HG02588 (cell line): Measurements from ENCODE around the gene ACP7.
"Not testable (repeated sequence)": the region's sequence is repeated elsewhere in the genome, so short reads cannot be mapped to it uniquely, and the experiment has no call there.

Experiments used
- ATAC-seq: cut with Tn5 transposase; IDR thresholded peaks from one replicate; pipeline ENCODE4 v1.9.1; 2021; ENCODE audit warnings: mild to moderate bottlenecking, moderate library complexity; ENCODE audit not compliant: unreplicated experiment

ACP7 gene

DNA sequence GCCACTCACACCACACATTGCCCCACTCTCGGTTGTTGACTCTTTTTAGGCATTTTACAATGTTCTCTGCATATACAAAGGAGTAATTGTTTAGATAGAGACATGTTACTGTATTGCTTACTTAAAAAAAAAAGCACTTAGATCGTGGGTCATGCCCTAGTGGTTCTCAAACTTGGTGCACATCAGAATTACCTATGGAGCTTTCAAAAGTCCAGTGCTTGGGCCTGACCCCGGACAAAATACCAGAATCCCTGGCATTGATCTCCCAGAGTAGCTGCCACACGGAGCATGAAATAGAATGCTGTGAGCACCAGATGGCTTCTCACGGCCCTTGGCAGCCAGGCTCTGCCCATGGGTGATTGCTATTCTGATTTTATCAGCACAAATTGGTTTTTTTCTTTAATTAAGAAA lies 20.0 kb downstream of the ACP7 start:
- no peak for ATAC-seq

- no peak for ATAC-seq
Observed at GRCh38 chr19:39106194-39106593, 22.0 kb downstream of the ACP7 start.

GRCh38 chr19:39109641-39110040 lies 25.5 kb downstream of the ACP7 start:
- no peak for ATAC-seq

- ATAC-seq, result no peak
Observed at GRCh38 chr19:39110263-39110967, 26.2 kb downstream of the ACP7 start.

GRCh38 chr19:39111593-39112199 lies 27.5 kb downstream of the ACP7 start:
- no peak for ATAC-seq

GRCh38 chr19:39112338-39112890 lies 28.2 kb downstream of the ACP7 start:
- no peak for ATAC-seq

- no peak for ATAC-seq
Observed at GRCh38 chr19:39113199-39113598, 29.0 kb downstream of the ACP7 start.

DNA sequence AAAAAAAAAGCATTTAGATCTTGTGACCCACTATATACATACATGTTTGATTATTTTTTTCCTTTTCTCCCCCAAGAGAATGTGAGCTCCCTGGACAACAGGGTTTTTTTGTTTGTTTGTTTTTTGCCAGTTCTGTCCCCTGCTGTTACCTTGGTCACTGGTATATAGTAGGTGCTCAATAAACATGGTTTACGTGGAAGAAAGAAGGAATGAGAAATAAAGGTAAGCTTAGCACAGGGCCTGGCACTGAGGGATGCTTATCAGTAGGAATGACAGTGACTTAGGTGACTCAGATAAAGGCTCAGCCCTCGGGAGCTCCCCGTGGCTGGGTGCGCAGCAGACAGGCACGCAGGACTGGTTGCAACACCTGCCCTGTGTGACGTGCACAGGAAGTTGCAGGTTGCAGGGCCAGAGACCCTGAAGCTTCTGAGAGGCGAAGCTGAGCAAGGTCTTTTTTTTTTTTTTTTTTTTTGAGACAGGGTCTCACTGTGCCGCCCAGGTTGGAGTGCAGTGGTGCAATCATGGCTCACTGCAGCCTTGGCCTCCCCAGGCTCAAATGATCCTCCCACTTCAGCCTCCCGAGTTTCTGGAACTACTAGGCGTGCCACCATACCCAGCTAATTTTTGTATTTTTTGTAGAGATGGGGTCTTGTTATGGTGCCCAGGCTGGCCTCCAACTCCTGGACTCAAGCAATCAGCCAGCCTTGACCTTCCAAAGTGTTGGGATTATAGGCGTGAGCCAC lies 31.1 kb downstream of the ACP7 start:
- no peak for ATAC-seq

GRCh38 chr19:39117023-39117422 lies 32.9 kb downstream of the ACP7 start:
- not testable (repeated sequence) for ATAC-seq

GRCh38 chr19:39119830-39120229 lies 35.7 kb downstream of the ACP7 start:
- ATAC-seq, result no peak

DNA sequence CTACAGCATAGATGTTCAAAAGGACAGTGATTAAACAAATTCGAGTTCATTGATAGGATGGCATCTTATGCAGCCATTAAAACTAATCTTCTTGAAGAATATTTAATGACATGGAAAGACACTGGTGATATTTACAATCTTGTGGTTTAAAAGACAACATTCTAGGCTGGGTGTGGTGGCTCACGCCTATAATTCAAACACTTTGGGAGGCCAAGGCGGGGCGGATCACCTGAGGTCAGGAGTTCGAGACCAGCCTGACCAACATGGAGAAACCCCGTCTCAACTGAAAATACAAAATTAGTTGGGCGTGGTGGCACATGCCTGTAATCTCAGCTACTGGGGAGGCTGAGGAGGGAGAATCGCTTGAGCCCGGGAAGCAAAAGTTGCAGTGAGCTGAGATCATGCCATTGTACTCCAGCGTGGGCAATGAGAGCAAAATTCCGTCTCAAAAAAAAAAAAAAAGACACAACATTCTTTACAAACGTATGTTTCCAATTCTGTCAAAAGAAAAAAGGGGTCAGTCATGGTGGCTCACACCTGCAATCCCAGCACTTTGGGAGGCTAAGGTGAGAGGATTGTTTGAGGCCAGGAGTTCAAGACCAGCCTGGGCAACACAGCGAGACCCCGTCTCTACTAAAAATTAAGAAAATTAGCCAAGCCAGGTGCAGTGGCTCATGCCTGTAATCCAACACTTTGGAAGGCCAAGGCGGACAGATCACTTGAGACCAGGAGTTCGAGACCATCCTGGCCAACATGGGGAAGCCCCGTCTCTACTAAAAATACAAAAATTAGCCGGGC lies 39.0 kb downstream of the ACP7 start:
- ATAC-seq, result no peak

- no peak for ATAC-seq
Observed at GRCh38 chr19:39124136-39124764, 40.1 kb downstream of the ACP7 start.

DNA sequence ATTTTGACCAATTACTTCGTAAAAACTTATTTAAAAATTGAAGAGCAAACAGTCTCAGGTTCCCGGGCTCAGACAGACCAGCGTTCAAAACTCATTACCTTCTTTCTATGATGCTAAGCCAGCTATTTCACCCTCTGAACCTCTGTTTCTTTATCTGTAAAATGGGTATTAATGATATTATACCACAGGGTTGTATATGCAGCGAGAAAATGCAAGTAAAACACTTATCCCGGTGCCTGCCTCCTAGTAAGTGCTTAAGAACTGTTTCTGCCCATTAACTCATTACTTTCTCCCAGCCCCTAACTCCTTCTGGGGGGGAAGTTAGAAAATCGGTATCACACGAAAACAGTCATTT lies 41.0 kb downstream of the ACP7 start:
- ATAC-seq, result no peak

GRCh38 chr19:39125554-39126311 lies 41.6 kb downstream of the ACP7 start, which contains the start of gene PAK4:
PAK4 (plus strand) TSS chr19:39125786; CDS start chr19:39169554, 43,768 bp downstream.
- peak; percentile 92 for ATAC-seq

GRCh38 chr19:39126312-39127187 lies 42.4 kb downstream of the ACP7 start:
- no peak for ATAC-seq

- no peak for ATAC-seq
Observed at GRCh38 chr19:39127812-39128515, 43.8 kb downstream of the ACP7 start.

- ATAC-seq, result no peak
Observed at GRCh38 chr19:39128516-39129079, 44.4 kb downstream of the ACP7 start.

GRCh38 chr19:39129116-39129515 lies 44.9 kb downstream of the ACP7 start:
- ATAC-seq, result no peak
